HG03196 (cell line): ENCODE measurements around the gene RING1.
"Not testable (repeated sequence)": the region's sequence is repeated elsewhere in the genome, so short reads cannot be mapped to it uniquely, and the experiment has no call there.

ENCODE experiments used
- ATAC-seq: cut with Tn5 transposase; IDR thresholded peaks from one replicate; pipeline ENCODE4 v1.9.1; 2021; ENCODE audit not compliant: unreplicated experiment

RING1 gene

DNA sequence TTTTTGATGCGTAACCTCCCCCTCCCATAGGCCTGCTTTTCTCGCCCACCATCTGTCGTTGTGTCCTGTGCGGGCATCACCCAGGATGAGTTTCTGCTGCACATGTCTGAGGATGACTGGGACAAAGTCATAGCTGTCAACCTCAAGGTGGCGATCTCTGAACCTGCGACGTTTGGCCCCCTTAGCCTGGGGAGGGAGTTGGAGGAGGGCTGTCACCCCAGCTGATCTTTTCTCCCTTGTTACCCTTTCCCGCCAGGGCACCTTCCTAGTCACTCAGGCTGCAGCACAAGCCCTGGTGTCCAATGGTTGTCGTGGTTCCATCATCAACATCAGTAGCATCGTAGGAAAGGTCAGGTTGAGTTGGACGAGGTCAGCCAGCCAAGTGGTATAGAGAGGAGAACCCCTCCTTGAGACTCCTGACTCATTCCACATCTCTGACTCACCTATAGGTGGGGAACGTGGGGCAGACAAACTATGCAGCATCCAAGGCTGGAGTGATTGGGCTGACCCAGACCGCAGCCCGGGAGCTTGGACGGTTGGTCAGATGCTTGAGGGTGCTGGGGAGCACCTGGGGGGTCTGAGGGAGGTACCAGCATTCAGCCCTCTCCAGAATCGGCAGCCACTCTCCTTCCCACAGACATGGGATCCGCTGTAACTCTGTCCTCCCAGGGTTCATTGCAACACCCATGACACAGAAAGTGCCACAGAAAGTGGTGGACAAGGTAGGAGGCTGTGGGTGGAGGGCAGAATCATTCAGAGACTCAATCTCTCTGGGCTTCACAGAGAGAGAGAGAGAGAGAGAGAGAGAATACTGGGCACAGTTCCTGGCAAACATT, 2.9 kb upstream of the RING1 start:
- no peak for ATAC-seq

- no peak for ATAC-seq
Observed at GRCh38 chr6:33206027-33206863, 2.1 kb upstream of the RING1 start.

DNA sequence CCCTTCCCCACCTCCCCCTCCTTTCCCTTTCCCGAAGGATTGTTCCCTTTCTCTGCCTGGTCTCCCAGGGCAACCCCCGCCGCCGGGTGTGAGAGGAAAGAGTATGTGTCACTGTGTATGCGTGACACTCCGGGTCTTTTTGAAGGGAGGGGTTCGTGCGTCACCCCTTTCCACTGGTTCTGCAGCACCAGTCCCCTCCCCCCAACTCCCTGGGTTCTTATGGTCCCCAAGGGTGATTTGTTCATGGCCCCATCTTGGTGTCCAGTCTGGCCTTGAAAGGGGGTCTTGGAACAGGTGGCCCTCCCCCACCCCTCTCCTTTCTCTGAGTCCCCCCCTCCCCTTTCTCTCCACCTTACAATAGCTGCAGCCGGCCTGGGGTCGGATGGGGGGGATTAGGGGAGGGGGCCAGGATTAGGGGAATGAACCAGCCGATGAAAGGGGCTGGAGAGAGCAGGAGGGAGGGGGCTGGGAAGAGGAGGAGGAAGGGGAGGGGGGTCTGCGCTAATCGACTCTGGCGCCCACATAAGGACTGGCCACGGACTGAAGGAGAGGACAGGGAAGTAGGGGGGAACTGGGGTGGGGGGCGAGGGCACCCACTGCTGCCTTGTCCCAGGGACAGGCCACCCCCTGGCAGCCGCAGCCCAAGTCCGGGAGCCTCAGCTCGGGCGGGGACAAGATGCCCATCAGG, 1.3 kb upstream of the RING1 start:
- ATAC-seq: no peak

DNA sequence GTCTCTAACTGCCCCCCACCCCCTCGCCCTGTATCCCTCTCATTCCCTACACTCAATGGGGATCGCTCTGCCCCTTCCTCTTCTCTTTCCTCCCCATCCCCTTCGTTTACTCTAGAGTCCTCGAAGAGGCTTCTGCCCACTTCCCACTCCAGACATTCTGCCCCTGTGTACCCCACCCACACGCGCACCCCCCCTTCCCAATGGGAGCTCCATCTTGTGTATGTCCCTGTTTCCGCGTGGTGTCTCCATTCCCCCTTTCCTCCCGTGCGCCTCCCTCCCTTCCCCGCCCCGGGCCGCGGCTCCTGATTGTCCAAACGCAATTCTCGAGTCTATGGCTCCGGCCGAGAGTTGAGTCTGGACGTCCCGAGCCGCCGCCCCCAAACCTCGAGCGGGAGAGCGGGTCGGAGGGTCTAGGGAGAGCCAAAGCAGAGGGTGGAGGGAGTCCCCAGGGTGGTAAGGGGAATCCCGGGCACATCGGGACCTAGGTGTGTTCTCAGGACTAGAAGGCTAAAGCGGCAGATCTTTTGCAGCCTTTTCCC, 679 bp upstream of the RING1 start:
- ATAC-seq: no peak

DNA sequence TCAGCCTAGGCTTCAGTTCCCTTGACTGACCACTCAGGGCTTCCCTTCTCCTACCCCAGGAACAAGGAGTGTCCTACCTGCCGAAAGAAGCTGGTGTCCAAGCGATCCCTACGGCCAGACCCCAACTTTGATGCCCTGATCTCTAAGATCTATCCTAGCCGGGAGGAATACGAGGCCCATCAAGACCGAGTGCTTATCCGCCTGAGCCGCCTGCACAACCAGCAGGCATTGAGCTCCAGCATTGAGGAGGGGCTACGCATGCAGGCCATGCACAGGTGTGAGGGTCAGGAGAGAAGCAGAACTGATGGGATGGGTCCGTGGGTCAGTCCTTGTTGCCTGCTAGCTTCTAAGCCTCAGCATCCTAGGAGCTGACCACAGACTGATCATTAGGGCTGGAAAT, 1.6 kb downstream of the RING1 start:
- no peak for ATAC-seq

GRCh38 chr6:33211136-33211535, 2.8 kb downstream of the RING1 start:
- ATAC-seq: no peak

GRCh38 chr6:33211666-33212422, 3.5 kb downstream of the RING1 start:
- ATAC-seq: no peak

DNA sequence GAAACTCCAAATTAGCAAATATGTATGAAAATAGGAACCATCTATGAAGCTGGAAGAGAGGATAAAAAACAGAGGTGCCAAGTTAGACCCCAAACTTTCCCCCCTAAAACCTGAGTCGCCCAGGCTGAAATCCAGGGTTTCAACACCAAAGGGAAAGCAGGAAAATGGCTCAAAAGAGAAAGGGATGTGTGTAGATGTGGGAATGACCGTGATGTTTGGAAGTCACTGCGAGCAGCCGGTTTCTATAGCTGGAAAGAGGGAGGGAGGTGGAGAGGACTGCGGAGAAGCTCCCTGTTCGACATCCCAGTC, 4.5 kb downstream of the RING1 start:
- ATAC-seq: no peak

GRCh38 chr6:33213166-33213988, 5.1 kb downstream of the RING1 start:
- no peak for ATAC-seq

GRCh38 chr6:33213989-33214335, 5.7 kb downstream of the RING1 start:
- no peak for ATAC-seq

- no peak for ATAC-seq
Observed at GRCh38 chr6:33215271-33216116, 7.2 kb downstream of the RING1 start.

DNA sequence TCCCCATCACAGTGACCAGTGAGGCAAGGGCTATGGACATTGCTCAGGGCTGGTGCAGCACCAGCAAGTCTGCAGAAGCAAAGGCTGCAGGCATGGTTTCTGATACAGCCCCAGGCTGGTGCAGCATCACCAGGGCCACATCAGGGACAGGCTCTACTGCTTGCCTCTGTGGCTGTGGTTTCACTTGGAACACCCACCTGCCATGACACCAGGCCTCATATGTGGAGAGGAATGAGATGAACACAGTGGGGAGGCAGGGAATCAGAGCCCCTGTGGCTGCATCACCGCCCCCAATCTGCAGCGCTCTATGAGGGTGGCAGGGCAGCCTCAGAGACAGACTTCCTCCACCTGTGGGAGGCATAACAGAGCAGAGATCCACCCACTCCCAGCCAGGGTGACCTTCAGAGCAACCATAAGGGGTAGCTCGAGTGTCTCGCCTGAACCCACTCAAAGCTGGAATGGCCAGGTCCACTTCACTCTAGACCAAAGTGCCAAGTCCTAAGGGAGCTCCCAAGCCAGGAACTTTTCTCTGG, 7.9 kb downstream of the RING1 start:
- ATAC-seq: no peak

- no peak for ATAC-seq
Observed at GRCh38 chr6:33217246-33217645, 8.9 kb downstream of the RING1 start.

- ATAC-seq: no peak
Observed at GRCh38 chr6:33217681-33218080, 9.4 kb downstream of the RING1 start.

DNA sequence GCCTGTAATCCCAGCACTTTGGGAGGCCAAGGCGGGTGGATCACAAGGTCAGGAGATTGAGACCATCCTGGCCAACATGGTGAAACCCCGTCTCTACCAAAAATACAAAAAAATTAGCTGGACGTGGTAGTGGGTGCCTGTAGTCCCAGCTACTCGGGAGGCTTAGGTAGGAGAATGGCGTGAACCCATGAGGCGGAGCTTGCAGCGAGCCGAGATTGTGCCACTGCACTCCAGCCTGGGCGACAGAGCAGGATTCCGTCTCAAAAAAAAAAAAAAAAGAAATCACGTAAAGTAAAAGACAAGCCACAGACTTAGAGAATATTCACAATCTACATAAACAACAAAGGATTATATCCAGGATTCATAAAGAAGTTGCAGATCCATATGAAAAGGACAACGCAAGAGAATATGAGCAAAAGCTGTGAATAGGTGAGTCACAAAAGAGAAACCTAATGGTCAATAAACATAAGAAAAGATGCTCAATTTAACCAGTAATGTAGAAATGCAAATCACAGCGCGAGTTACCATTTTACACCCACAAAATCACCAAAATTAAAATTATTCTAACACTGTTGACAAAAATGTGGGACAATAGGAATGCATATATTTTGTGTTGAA, 18.3 kb downstream of the RING1 start:
- not testable (repeated sequence) for ATAC-seq

DNA sequence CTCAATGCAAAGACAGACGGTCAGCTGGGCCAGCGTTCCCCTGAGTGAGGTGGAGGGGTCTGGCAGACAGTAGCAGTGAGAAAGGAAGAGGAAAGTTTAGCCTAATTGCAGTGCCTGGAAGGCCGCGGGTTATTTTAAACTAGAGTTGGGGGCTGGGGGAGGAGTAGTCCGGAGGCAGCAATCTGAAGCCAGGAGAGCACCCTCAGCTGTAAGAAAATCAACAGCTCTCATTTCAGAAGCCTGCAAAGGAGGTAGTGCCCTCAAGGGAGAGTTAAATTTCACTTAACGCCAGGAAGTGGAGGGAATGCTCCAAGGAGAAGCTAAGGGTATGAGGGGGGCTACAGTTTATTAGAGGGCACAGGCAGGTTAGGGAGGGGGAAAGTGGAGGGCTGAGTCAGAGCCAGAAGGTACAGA, 26.9 kb downstream of the RING1 start:
- ATAC-seq: no peak

DNA sequence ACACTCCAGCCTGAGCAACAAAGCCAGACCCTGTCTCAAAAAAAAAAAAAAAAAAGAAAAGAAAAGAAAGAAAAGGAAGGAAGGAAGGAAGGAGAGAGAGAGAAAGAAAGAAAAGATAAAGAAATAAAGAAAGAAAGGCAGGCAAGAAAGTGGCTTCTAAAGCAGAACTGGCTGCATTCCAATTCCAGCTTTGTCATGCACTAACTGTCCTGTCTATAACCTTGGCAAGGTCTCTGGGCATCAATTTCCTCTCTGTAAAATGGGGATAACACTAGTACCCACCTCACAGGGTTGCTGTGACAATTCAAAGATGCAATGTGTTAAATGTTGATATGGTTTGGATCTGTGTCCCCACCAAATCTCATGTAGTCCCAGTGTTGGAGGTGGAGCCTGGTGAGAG, 28.0 kb downstream of the RING1 start:
- ATAC-seq: no peak

- ATAC-seq: no peak
Observed at GRCh38 chr6:33236852-33237251, 28.6 kb downstream of the RING1 start.
